ENCODE measurements around the gene DUOXA2. TPM values are rescaled to one million over a fixed set of nuclear protein-coding genes. Genes with fewer than 3 reads are reported as not detected.

The DUOXA2 gene
- total RNA-seq, 6 donors from 2014 or later, result 0.13 TPM; not detected in 5

- H3K9me3 ChIP-seq, result no peaks in the 10 kb centered on the region
- no peak for ATAC-seq (ENCODE audit: low FRiP score in 2 of 2)
- no peaks in the 10 kb centered on the region for H3K4me1 ChIP-seq
- H3K4me3 ChIP-seq, result no peak overlapping the region
- no peak for DNase-seq
- no peak overlapping the region for H3K27ac ChIP-seq
- TF ChIP-seq POLR2AphosphoS5 (IDR thresholded peaks at IDR 0.05), result no peak
- TF ChIP-seq POLR2A (IDR thresholded peaks at IDR 0.05), result no peak
- TF ChIP-seq CTCF (IDR thresholded peaks at IDR 0.05), result no peak
- TF ChIP-seq EP300 (IDR thresholded peaks at IDR 0.05), result no peak
- peaks cover 0 to 3% (median 0%) of the 10 kb centered on the region in 4 donors for H3K27me3 ChIP-seq
- 92 to 97% methylated on average over 7 to 11 of the region's 11 CpGs for WGBS, 2 donors
- H3K36me3 ChIP-seq, result no peaks in the 10 kb centered on the region
These were observed 8.5 kb upstream of the DUOXA2 start for GRCh38 chr15:45105586-45105985.

DNA sequence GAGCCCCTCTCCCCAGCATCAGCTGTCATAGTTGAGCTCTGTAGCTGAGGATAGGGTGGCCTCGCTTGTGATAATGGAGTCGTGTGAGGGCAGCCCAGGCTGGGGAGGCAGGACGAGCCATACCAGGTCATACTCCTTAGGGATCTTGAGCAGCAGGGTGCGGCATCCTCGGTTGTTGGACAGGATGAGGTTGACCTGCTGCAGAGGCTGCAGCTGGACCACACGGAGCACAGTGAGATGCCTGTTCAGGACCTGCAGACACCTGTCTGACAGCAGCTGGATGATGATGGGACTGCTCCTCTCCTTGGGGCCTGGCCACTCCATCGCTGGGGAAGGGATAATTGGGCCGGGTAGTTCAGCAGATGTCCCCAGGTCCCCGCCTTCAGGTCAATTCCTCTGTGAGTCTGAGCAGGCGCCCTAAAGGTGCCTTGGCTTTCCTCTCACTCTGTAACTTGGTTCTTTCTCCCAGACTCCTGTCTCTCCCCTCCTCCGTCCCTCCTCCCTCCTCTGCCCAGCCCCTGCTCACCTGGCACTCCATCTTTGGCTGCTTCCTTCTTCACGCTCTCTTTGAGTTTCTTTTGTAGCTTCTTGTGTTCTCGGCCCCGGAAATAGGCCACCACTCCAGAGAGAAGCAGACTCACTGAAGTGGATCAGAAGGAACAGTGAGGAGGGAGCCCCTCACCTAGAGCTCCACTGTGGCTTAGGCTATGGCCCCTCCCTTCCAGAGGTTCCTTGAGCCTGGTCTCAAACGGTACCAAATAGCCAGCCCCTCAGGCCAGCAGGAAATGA lies 7.9 kb upstream of the DUOXA2 start:
- no peaks in the 10 kb centered on the region for H3K9me3 ChIP-seq
- ATAC-seq (ENCODE audit: low FRiP score in 2 of 2) (peak in 1 of 2 donors; percentile 3), DNase-seq (no peak)
- no peaks in the 10 kb centered on the region for H3K36me3 ChIP-seq
- peaks cover 0 to under 1% (median 0%) of the 10 kb centered on the region in 4 donors for H3K4me1 ChIP-seq
- H3K27me3 ChIP-seq, result peaks cover 0 to 3% (median under 1%) of the 10 kb centered on the region in 4 donors
- TF ChIP-seq POLR2A (IDR thresholded peaks at IDR 0.05) (no peak), EP300 (IDR thresholded peaks at IDR 0.05) (no peak), POLR2AphosphoS5 (IDR thresholded peaks at IDR 0.05) (no peak), CTCF (IDR thresholded peaks at IDR 0.05) (no peak)
- H3K4me3 ChIP-seq, result no peak overlapping the region
- 73 to 77% methylated on average over 10 to 15 of the region's 15 CpGs for WGBS, 2 donors
- H3K27ac ChIP-seq, result no peak overlapping the region

DNA sequence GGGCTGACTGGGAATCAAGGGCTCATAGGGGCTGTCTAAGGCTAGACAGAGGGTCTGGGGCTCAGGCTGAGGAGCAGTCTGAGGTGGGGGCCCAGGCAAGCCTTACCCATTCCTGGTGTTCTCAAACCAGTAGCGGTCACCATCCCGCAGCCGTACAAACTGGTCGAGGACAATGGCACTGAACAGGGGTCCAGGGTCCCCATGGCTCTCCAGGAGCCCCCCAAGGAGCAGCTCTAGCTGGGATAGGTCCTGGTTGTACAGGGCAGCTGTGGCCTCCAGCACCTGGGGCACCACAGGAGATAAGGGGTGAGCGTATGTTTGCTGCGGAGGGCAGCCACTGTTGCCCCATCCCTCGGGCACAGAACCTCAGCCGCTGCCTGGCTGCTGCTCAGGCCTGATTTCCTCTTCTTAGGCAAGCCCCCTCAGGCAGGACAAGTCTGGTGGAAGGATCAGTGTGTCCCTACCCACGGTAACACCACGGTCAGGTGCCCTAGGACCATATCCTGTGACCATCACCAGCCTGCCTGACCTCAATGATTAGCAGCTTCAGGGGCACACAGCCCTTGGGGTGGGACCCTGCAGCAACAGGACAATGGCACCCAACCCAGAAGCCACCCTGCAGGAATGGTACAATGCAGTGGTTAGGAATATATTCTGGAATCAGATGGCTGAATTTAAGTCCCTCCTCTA lies 6.0 kb upstream of the DUOXA2 start:
- DNase-seq, result no peak
- peaks cover 9 to 19% (median 14%) of the 10 kb centered on the region in 4 donors for H3K4me1 ChIP-seq
- TF ChIP-seq EP300 (IDR thresholded peaks at IDR 0.05), result no peak
- no peak for TF ChIP-seq CTCF (IDR thresholded peaks at IDR 0.05)
- no peak for TF ChIP-seq POLR2A (IDR thresholded peaks at IDR 0.05)
- no peak for TF ChIP-seq POLR2AphosphoS5 (IDR thresholded peaks at IDR 0.05)
- no peak overlapping the region for H3K4me3 ChIP-seq
- 93 to 100% methylated on average over 2 to 10 of the region's 10 CpGs for WGBS, 2 donors
- H3K27me3 ChIP-seq, result peaks cover 4 to 21% (median 17%) of the 10 kb centered on the region in 4 donors
- H3K9me3 ChIP-seq, result no peaks in the 10 kb centered on the region
- no peak overlapping the region for H3K27ac ChIP-seq
- no peaks in the 10 kb centered on the region for H3K36me3 ChIP-seq
- no peak for ATAC-seq (ENCODE audit: low FRiP score in 2 of 2)

- no peaks in the 10 kb centered on the region for H3K9me3 ChIP-seq
- 41 to 52% methylated on average over 11 of the region's 11 CpGs for WGBS, 2 donors
- peaks cover 18 to 35% (median 25%) of the 10 kb centered on the region in 4 donors for H3K4me1 ChIP-seq
- ATAC-seq (ENCODE audit: low FRiP score in 2 of 2) (no peak), DNase-seq (no peak)
- H3K27me3 ChIP-seq, result peaks cover 4 to 40% (median 31%) of the 10 kb centered on the region in 4 donors
- no peaks in the 10 kb centered on the region for H3K36me3 ChIP-seq
- no peak overlapping the region for H3K4me3 ChIP-seq
- TF ChIP-seq POLR2A (IDR thresholded peaks at IDR 0.05) (no peak), CTCF (IDR thresholded peaks at IDR 0.05) (no peak), POLR2AphosphoS5 (IDR thresholded peaks at IDR 0.05) (no peak), EP300 (IDR thresholded peaks at IDR 0.05) (no peak)
- H3K27ac ChIP-seq, result no peak overlapping the region
These were observed 3.8 kb upstream of the DUOXA2 start for GRCh38 chr15:45110256-45110820.

Data from upper lobe of left lung (tissue), 6 donors.